ENCODE measurements around the gene RNASET2. TPM values are rescaled to one million over a fixed set of nuclear protein-coding genes. Genes with fewer than 3 reads are reported as not detected.

RNASET2 gene
- total and polyA plus RNA-seq, 7 donors, result 2.8 to 10.1 (median 3.9) TPM

GRCh38 chr6:166926748-166927147, 29.6 kb downstream of the RNASET2 start:
- H3K27ac ChIP-seq, result no peak overlapping the region
- 52 to 63% (median 59%) methylated on average over 12 of the region's 12 CpGs for WGBS, 3 donors

GRCh38 chr6:166925141-166925996, 31.0 kb downstream of the RNASET2 start:
- no peak overlapping the region for H3K4me3 ChIP-seq
- no peaks in the 10 kb centered on the region for H3K9me3 ChIP-seq
- no peak for ATAC-seq
- no peaks in the 10 kb centered on the region for H3K4me1 ChIP-seq
- H3K36me3 ChIP-seq (ENCODE audit: insufficient read depth in 1 of 2, low read depth in 1 of 2), result peaks cover 0 to 12% of the 10 kb centered on the region in 2 donors
- intact Hi-C loops (cut with DNase I), result no loop called here
- DNase-seq, result no peak
- H3K27ac ChIP-seq, result no peak overlapping the region
- WGBS, 3 donors, result 93 to 95% (median 94%) methylated on average over 19 of the region's 19 CpGs
- no peak for TF ChIP-seq CTCF (IDR thresholded peaks at IDR 0.05)
- H3K27me3 ChIP-seq (ENCODE audit: insufficient read depth in 3 of 3, low read length in 2 of 3), result no peaks in the 10 kb centered on the region

More at GRCh38 chr6:166926748-166927147, 29.6 kb downstream of the RNASET2 start:
- DNase-seq (no peak), ATAC-seq (no peak)
- Histone ChIP-seq H3K36me3 (ENCODE audit: insufficient read depth in 1 of 2, low read depth in 1 of 2) (peaks cover 0 to 12% of the 10 kb centered on the region in 2 donors), H3K4me1 (no peaks in the 10 kb centered on the region), H3K4me3 (no peak overlapping the region), H3K9me3 (no peaks in the 10 kb centered on the region), H3K27me3 (ENCODE audit: insufficient read depth in 3 of 3, low read length in 2 of 3) (no peaks in the 10 kb centered on the region)
- TF ChIP-seq CTCF (IDR thresholded peaks at IDR 0.05), result no peak
- intact Hi-C loops (cut with DNase I), result no loop called here

GRCh38 chr6:166924531-166924930, 31.8 kb downstream of the RNASET2 start:
- no peak for ATAC-seq
- peaks cover 0 to 12% of the 10 kb centered on the region in 2 donors for H3K36me3 ChIP-seq (ENCODE audit: insufficient read depth in 1 of 2, low read depth in 1 of 2)
- H3K27me3 ChIP-seq (ENCODE audit: insufficient read depth in 3 of 3, low read length in 2 of 3), result no peaks in the 10 kb centered on the region
- H3K27ac ChIP-seq, result no peak overlapping the region
- no peak overlapping the region for H3K4me3 ChIP-seq
- H3K4me1 ChIP-seq, result no peaks in the 10 kb centered on the region
- no peaks in the 10 kb centered on the region for H3K9me3 ChIP-seq
- intact Hi-C loops (cut with DNase I), result no loop called here
- DNase-seq, result no peak
- no peak for TF ChIP-seq CTCF (IDR thresholded peaks at IDR 0.05)
- 86 to 93% (median 91%) methylated on average over 9 of the region's 9 CpGs for WGBS, 3 donors

- ATAC-seq (no peak), DNase-seq (no peak)
- TF ChIP-seq CTCF (IDR thresholded peaks at IDR 0.05), result no peak
- Histone ChIP-seq H3K4me1 (no peaks in the 10 kb centered on the region), H3K27me3 (ENCODE audit: insufficient read depth in 3 of 3, low read length in 2 of 3) (no peaks in the 10 kb centered on the region), H3K9me3 (no peaks in the 10 kb centered on the region), H3K4me3 (no peak overlapping the region), H3K27ac (no peak overlapping the region), H3K36me3 (ENCODE audit: insufficient read depth in 1 of 2, low read depth in 1 of 2) (no peaks in the 10 kb centered on the region)
- intact Hi-C loops (cut with DNase I), result no loop called here
- WGBS, 3 donors, result 85 to 96% (median 90%) methylated on average over 5 to 7 of the region's 7 CpGs
Observed at GRCh38 chr6:166922937-166923336, 33.4 kb downstream of the RNASET2 start.

Data from psoas muscle (tissue), 8 donors.